Stimulated activated CD8-positive, alpha-beta memory T cell treated with anti-CD3 and anti-CD28 coated beads, Interleukin-12 subunit alpha, Interleukin-12 subunit beta, amount 100 ng/mL, for 1 hour (primary cell): ENCODE measurements around the gene ACSF3.
"Not testable (repeated sequence)": the region's sequence is repeated elsewhere in the genome, so short reads cannot be mapped to it uniquely, and the experiment has no call there.

Experiments
- DNase-seq: peaks from one replicate; pipeline ENCODE4 v3.0.0-alpha.2; 2020; ENCODE audit warnings: low read depth

ACSF3 gene

GRCh38 chr16:89055894-89056555 lies 37.6 kb upstream of the ACSF3 start:
- no peak for DNase-seq

GRCh38 chr16:89056592-89056991 lies 37.1 kb upstream of the ACSF3 start:
- DNase-seq = no peak

- DNase-seq = no peak
These were observed 35.9 kb upstream of the ACSF3 start for GRCh38 chr16:89057738-89058137.

- no peak for DNase-seq
These were observed 34.8 kb upstream of the ACSF3 start for GRCh38 chr16:89058812-89059211.

GRCh38 chr16:89060207-89060794 lies 33.4 kb upstream of the ACSF3 start:
- DNase-seq = no peak

- DNase-seq = no peak
These were observed 32.6 kb upstream of the ACSF3 start for GRCh38 chr16:89061086-89061485.

GRCh38 chr16:89061590-89062380 lies 31.9 kb upstream of the ACSF3 start:
- no peak for DNase-seq

- DNase-seq = no peak
These were observed 31.0 kb upstream of the ACSF3 start for GRCh38 chr16:89062389-89063345.

- no peak for DNase-seq
These were observed 29.8 kb upstream of the ACSF3 start for GRCh38 chr16:89063768-89064320.

- DNase-seq = no peak
These were observed 28.8 kb upstream of the ACSF3 start for GRCh38 chr16:89064606-89065457.

- DNase-seq = no peak
These were observed 28.2 kb upstream of the ACSF3 start for GRCh38 chr16:89065458-89065822.

GRCh38 chr16:89066721-89067120 lies 26.9 kb upstream of the ACSF3 start:
- no peak for DNase-seq

GRCh38 chr16:89067677-89068443 lies 25.8 kb upstream of the ACSF3 start:
- DNase-seq = no peak

- not testable (repeated sequence) for DNase-seq
These were observed 24.6 kb upstream of the ACSF3 start for GRCh38 chr16:89068814-89069616.

GRCh38 chr16:89069920-89070319 lies 23.7 kb upstream of the ACSF3 start:
- DNase-seq = no peak

- no peak for DNase-seq
These were observed 23.1 kb upstream of the ACSF3 start for GRCh38 chr16:89070590-89070989.

- no peak for DNase-seq
These were observed 21.7 kb upstream of the ACSF3 start for GRCh38 chr16:89071686-89072547.

- DNase-seq = no peak
These were observed 21.0 kb upstream of the ACSF3 start for GRCh38 chr16:89072548-89073130.
